Measurements from ENCODE around the gene VPS51. TPM values are rescaled to one million over a fixed set of nuclear protein-coding genes. Genes with fewer than 3 reads are reported as not detected.

VPS51 gene
- total RNA-seq, 1 experiment from 2014 or later = 89.5 TPM

GRCh38 chr11:65121447-65121864 lies 25.4 kb downstream of the VPS51 start:
- H2AFZ ChIP-seq (ENCODE audit: low read depth, low read length, poor library complexity, severe bottlenecking) = no peak overlapping the region
- H3K9ac ChIP-seq (ENCODE audit: low read length) = peak overlapping the region; percentile 93
- TSS peak; percentile 72 for BruUV-seq (replicated peaks)
- ChIA-PET RAD21 (ENCODE audit: low non-redundant PET in 1 of 2, low total read pairs in 2 of 2, uncharacterized antibody in 2 of 2, unreplicated experiment in 2 of 2) (interaction anchor here in 1 of 2 experiments (0.6 to 1.1 kb wide), 4 partner anchors 14 to 318 kb away, joined by 3 to 5 read pairs (median 4); partner anchors contain the start of gene CAPN1), POLR2A (interaction anchor here (0.8 to 2.9 kb wide), 11 partner anchors 9 to 266 kb away, joined by 3 to 52 read pairs (median 5); partner anchors contain the start of genes CAPN1, SPDYC, SYVN1 and TM7SF2), CTCF (interaction anchor here (0.8 to 2.0 kb wide), 9 partner anchors 8 to 277 kb away, joined by 3 to 6 read pairs (median 4); partner anchors contain the start of genes CAPN1, CDC42BPG and TM7SF2)
- DNase-seq (ENCODE audit: low read depth, low spot score) (no peak), ATAC-seq (no peak)
- peaks cover 9 to 26% of the 10 kb centered on the region in 2 experiments; a peak in 3 of 4 replicates for H3K4me1 ChIP-seq (ENCODE audit: control insufficient read depth in 1 of 2, insufficient read depth in 2 of 2, low read length in 2 of 2)
- H3K27ac ChIP-seq (ENCODE audit: low read depth, low read length) = peak overlapping the region; percentile 94
- H3K9me2 ChIP-seq (ENCODE audit: insufficient read depth) = no peaks in the 10 kb centered on the region
- intact Hi-C loops (cut with micrococcal nuclease) = no loop called here
- no peaks in the 10 kb centered on the region; the same call in 1 of the 2 replicates for H4K20me1 ChIP-seq (ENCODE audit: insufficient read depth)
- peak overlapping the region; percentile 72 to 91 for H3K4me3 ChIP-seq (replicated peaks in 1 of 2; ENCODE audit: low read depth in 1 of 2, low read length in 2 of 2)
- no peaks in the 10 kb centered on the region for H3K27me3 ChIP-seq (ENCODE audit: insufficient read depth, low read length)
- H3K36me3 ChIP-seq (ENCODE audit: control insufficient read depth in 1 of 2, insufficient read depth in 2 of 2, low read length in 2 of 2) = peaks cover 23 to 54% of the 10 kb centered on the region in 2 experiments
- H3K79me2 ChIP-seq (ENCODE audit: insufficient read depth, low read length) = peaks cover 70% of the 10 kb centered on the region
- H3K4me2 ChIP-seq (ENCODE audit: low read length) = peak overlapping the region; percentile 91
- H3K9me3 ChIP-seq (ENCODE audit: control insufficient read depth in 1 of 2, insufficient read depth in 1 of 2, low read depth in 1 of 2, low read length in 2 of 2) = no peaks in the 10 kb centered on the region
- TF ChIP-seq POLR2AphosphoS5 (IDR thresholded peaks at IDR 0.05; ENCODE audit: low read depth, low read length) (no peak), TCF7L2 (IDR thresholded peaks at IDR 0.05; ENCODE audit: borderline replicate concordance, extremely low read depth, insufficient read depth, insufficient read length) (peak; percentile 40), SP1 (IDR thresholded peaks at IDR 0.05; ENCODE audit: low read depth) (no peak)

- ATAC-seq (peak; percentile 81), DNase-seq (ENCODE audit: low read depth, low spot score) (peak; percentile 93)
- TF ChIP-seq ZBTB33 (IDR thresholded peaks at IDR 0.05; ENCODE audit: extremely low read depth, insufficient replicate concordance, low read length) (peak; percentile 6), POLR2A (IDR thresholded peaks at IDR 0.05; ENCODE audit: borderline replicate concordance, extremely low read depth, insufficient read depth, insufficient read length) (peak; percentile 77), TCF7L2 (IDR thresholded peaks at IDR 0.05; ENCODE audit: borderline replicate concordance, extremely low read depth, insufficient read depth, insufficient read length) (peak; percentile 46), POLR2AphosphoS5 (IDR thresholded peaks at IDR 0.05; ENCODE audit: low read depth, low read length) (peak; percentile 96), YY1 (IDR thresholded peaks at IDR 0.05; ENCODE audit: extremely low read depth, insufficient replicate concordance, low read depth, low read length) (peak; percentile 94), EZH2 (IDR thresholded peaks at IDR 0.05) (no peak), JUND (IDR thresholded peaks at IDR 0.05) (no peak), ZFX (IDR thresholded peaks at IDR 0.05) (peak; percentile 84), SP1 (IDR thresholded peaks at IDR 0.05; ENCODE audit: low read depth) (no peak)
- Histone ChIP-seq H3K27ac (ENCODE audit: low read depth, low read length) (peak within 1 kb of the TSS; percentile 94), H3K79me2 (ENCODE audit: insufficient read depth, low read length) (peaks cover 66% of the 10 kb centered on the region), H3K9me2 (ENCODE audit: insufficient read depth) (no peaks in the 10 kb centered on the region), H2AFZ (ENCODE audit: low read depth, low read length, poor library complexity, severe bottlenecking) (no peak within 1 kb of the TSS), H3K4me2 (ENCODE audit: low read length) (peak within 1 kb of the TSS; percentile 91), H4K20me1 (ENCODE audit: insufficient read depth) (no peaks in the 10 kb centered on the region; the same call in 1 of the 2 replicates), H3K27me3 (ENCODE audit: insufficient read depth, low read length) (no peaks in the 10 kb centered on the region), H3K4me1 (ENCODE audit: control insufficient read depth in 1 of 2, insufficient read depth in 2 of 2, low read length in 2 of 2) (peaks cover 9 to 20% of the 10 kb centered on the region in 2 experiments; a peak in 3 of 4 replicates), H3K9me3 (ENCODE audit: control insufficient read depth in 1 of 2, insufficient read depth in 1 of 2, low read depth in 1 of 2, low read length in 2 of 2) (no peaks in the 10 kb centered on the region), H3K36me3 (ENCODE audit: control insufficient read depth in 1 of 2, insufficient read depth in 2 of 2, low read length in 2 of 2) (peaks cover 25 to 61% of the 10 kb centered on the region in 2 experiments), H3K9ac (ENCODE audit: low read length) (peak within 1 kb of the TSS; percentile 93), H3K4me3 (replicated peaks in 1 of 2; ENCODE audit: low read depth in 1 of 2, low read length in 2 of 2) (peak within 1 kb of the TSS; percentile 72 to 91)
- ChIA-PET RAD21 (ENCODE audit: low non-redundant PET in 1 of 2, low total read pairs in 2 of 2, uncharacterized antibody in 2 of 2, unreplicated experiment in 2 of 2) (interaction anchor here (0.6 to 1.1 kb wide), 7 partner anchors 11 to 318 kb away, joined by 3 to 5 read pairs (median 5); partner anchors contain the start of genes CAPN1 (in 1 of the 2) and TM7SF2 (in 1 of the 2)), CTCF (interaction anchor here (0.8 to 2.0 kb wide), 9 partner anchors 9 to 278 kb away, joined by 3 to 6 read pairs (median 4); partner anchors contain the start of genes CAPN1, CDC42BPG and TM7SF2), POLR2A (interaction anchor here (0.7 to 2.9 kb wide), 14 partner anchors 9 to 494 kb away, joined by 3 to 52 read pairs (median 4); partner anchors contain the start of genes CAPN1, SNX15, SPDYC and SYVN1)
- intact Hi-C loops (cut with micrococcal nuclease) = loop anchor here (1.0 kb wide), 1 partner anchor 11 kb away; no protein-coding TSS in a partner anchor
- TSS peak; percentile 78 for BruUV-seq (replicated peaks)
These were observed 26.1 kb downstream of the VPS51 start, which contains the start of the genes FAU and MRPL49 for GRCh38 chr11:65121865-65122696. Gene FAU (minus strand): TSS chr11:65122134. CDS start chr11:65121813, 321 bp downstream. Gene MRPL49 (plus strand): TSS chr11:65122321. CDS start chr11:65122347, 26 bp downstream.

Measured in HCT116 (cell line).